AG04449 (cell line): Measurements from ENCODE around the gene SMPD3.

Source experiments
- CTCF ChIA-PET: fragments of 350-600 bp; formaldehyde crosslinking; extraction: SDS; loops from one replicate; lab custom pipeline; 2021; ENCODE audit warnings: antibody characterized with exemption; lab: Yijun Ruan, JAX
- POLR2A ChIA-PET: fragments of 400-600, 350-600 bp; formaldehyde crosslinking; extraction: SDS; loops from one replicate; lab custom pipeline; 2020; ENCODE audit warnings: antibody characterized with exemption, inconsistent platforms; lab: Yijun Ruan, JAX
- DNase-seq: peaks from one replicate; pipeline ENCODE4 v3.0.0-alpha.2; 2010; ENCODE audit warnings: low read depth, low spot score
- H3K4me3 ChIP-seq: 2 replicates; pipeline ENCODE4 v1.5.1; 2011; ENCODE audit warnings: low read depth, mild to moderate bottlenecking, control low read depth, low read length
- TF ChIP-seq, protein P1 (sequence below): IDR thresholded peaks from one replicate; pipeline ENCODE4 v1.5.1; 2011; ENCODE audit warnings: mild to moderate bottlenecking, moderate library complexity, low read length, control low read depth, inconsistent platforms; ENCODE audit not compliant: insufficient read depth; ENCODE audit errors: missing control alignments

Gene SMPD3

GRCh38 chr16:68486502-68487202, 38.3 kb upstream of the SMPD3 start:
- TF ChIP-seq, protein P1, sequence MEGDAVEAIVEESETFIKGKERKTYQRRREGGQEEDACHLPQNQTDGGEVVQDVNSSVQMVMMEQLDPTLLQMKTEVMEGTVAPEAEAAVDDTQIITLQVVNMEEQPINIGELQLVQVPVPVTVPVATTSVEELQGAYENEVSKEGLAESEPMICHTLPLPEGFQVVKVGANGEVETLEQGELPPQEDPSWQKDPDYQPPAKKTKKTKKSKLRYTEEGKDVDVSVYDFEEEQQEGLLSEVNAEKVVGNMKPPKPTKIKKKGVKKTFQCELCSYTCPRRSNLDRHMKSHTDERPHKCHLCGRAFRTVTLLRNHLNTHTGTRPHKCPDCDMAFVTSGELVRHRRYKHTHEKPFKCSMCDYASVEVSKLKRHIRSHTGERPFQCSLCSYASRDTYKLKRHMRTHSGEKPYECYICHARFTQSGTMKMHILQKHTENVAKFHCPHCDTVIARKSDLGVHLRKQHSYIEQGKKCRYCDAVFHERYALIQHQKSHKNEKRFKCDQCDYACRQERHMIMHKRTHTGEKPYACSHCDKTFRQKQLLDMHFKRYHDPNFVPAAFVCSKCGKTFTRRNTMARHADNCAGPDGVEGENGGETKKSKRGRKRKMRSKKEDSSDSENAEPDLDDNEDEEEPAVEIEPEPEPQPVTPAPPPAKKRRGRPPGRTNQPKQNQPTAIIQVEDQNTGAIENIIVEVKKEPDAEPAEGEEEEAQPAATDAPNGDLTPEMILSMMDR = no peak
- no peak for DNase-seq
- POLR2A ChIA-PET = no interaction called here
- no peak overlapping the region for H3K4me3 ChIP-seq
- CTCF ChIA-PET = interaction anchor here (0.6 to 1.8 kb wide), 3 partner anchors 23 to 90 kb away, joined by 3 to 10 read pairs (median 7); no protein-coding TSS in a partner anchor

DNA sequence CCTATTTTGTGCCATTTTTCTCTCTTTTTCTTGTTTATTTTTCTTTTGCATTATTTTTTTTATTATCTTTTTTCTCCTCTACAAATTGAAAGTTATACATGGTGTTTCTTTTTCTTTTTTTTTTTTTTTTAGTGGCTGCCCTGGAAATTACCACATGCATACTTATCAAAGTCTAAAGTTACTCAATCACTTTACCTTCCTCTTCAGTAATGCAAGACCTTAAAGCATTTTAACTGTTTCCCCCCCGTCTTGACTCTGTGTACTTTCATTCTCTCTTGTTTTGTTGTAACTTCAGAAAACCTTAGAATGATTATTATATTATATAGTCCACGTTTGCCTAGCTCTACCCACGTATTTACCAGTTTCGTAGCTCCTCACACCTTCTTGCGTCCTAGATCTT, 33.3 kb upstream of the SMPD3 start:
- CTCF ChIA-PET = interaction anchor here (1.2 to 2.2 kb wide), 3 partner anchors 23 to 39 kb away, joined by 4 to 9 read pairs (median 4); no protein-coding TSS in a partner anchor
- no peak for DNase-seq
- H3K4me3 ChIP-seq = no peak overlapping the region
- TF ChIP-seq, protein P1 = no peak
- POLR2A ChIA-PET = no interaction called here

- DNase-seq = no peak
- POLR2A ChIA-PET = no interaction called here
- TF ChIP-seq, protein P1 = no peak
- CTCF ChIA-PET = interaction anchor here (0.8 to 2.2 kb wide), 4 partner anchors 8 to 40 kb away, joined by 3 to 9 read pairs (median 4); no protein-coding TSS in a partner anchor
- H3K4me3 ChIP-seq = no peak overlapping the region
These were observed 32.0 kb upstream of the SMPD3 start for GRCh38 chr16:68480084-68480995.

- TF ChIP-seq, protein P1 = no peak
- no peak overlapping the region for H3K4me3 ChIP-seq
- no peak for DNase-seq
- ChIA-PET POLR2A (no interaction called here), CTCF (interaction anchor here (1.3 kb wide), 1 partner anchor 9 kb away, joined by 3 read pairs; no protein-coding TSS in a partner anchor)
These were observed 31.0 kb upstream of the SMPD3 start for GRCh38 chr16:68479271-68479670.

DNA sequence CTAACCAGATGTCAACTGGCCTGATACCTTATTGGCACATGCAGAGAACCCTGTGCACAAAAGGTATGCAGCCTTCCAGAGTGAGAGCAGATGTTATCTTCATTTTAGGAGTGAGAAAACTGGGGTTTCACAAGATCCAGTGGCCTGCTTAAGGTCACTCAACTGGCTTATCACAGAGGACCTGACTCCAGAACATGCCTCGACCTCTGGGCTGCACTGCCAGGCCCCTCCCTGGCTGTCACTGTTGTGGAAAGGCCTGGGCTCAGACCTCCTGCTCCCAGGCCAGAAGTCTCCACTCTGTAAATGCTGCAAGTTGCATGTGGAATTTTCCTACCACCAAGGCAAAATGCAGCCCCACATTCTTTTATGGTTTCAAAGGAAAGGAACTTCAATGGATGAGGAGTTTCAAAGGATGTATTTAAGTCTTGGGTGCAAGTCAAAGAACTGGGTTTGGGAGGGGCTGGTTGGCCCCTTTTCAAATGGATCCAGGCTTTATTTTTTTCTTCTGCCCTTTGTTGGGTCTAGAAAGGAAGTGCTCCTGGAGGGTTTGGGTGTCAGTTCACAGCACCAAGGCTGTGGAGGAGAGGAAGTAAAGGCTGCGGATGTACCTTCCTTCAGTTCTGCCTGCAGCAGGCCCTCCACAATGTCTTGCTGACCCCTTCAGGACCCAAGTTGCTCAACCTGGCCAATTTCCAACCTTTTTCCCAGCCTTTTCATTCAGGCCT, 30.4 kb upstream of the SMPD3 start:
- H3K4me3 ChIP-seq = no peak overlapping the region
- POLR2A ChIA-PET = no interaction called here
- TF ChIP-seq, protein P1 = no peak
- CTCF ChIA-PET = no interaction called here
- DNase-seq = no peak
